Astrocyte (in vitro differentiated cells and primary cell): Measurements from ENCODE around the gene XRCC6.

Source experiments
- CTCF ChIP-seq: IDR thresholded peaks from 2 replicates; pipeline ENCODE4 v1.5.1; 2011; ENCODE audit warnings: low read depth, mild to moderate bottlenecking, inconsistent platforms, low read length, moderate library complexity; ENCODE audit not compliant: insufficient read depth
- EZH2 ChIP-seq: IDR thresholded peaks from 2 replicates; pipeline ENCODE4 v1.6.1; 2012; ENCODE audit warnings: mild to moderate bottlenecking, low read length, inconsistent platforms; ENCODE audit not compliant: insufficient read depth

GRCh38 chr22:41654322-41654721 is 33.2 kb downstream of the XRCC6 start:
- TF ChIP-seq CTCF (no peak), EZH2 (no peak)
